ENCODE results near the gene MYOM1. TPM values are rescaled to one million over a fixed set of nuclear protein-coding genes. Genes with fewer than 3 reads are reported as not detected.

Gene MYOM1
- total RNA-seq, 1 donor from 2014 or later: 0.46 TPM

GRCh38 chr18:3184275-3184963, 35.3 kb downstream of the MYOM1 start:
- Mint-ChIP-seq H3K36me3 (ENCODE audit: unreplicated experiment) (no peaks in the 10 kb centered on the region), H3K4me1 (ENCODE audit: unreplicated experiment) (peaks cover 12% of the 10 kb centered on the region), H3K9me3 (ENCODE audit: unreplicated experiment) (no peaks in the 10 kb centered on the region), H3K27me3 (ENCODE audit: unreplicated experiment) (no peaks in the 10 kb centered on the region), H3K4me3 (ENCODE audit: unreplicated experiment) (no peak overlapping the region), H3K27ac (ENCODE audit: unreplicated experiment) (no peak overlapping the region)
- DNase-seq (ENCODE audit: extremely low spot score, unreplicated experiment): no peak
- no peak for TF ChIP-seq CTCF (IDR thresholded peaks at IDR 0.05)

GRCh38 chr18:3183103-3183717, 36.6 kb downstream of the MYOM1 start:
- no peak for DNase-seq (ENCODE audit: extremely low spot score, unreplicated experiment)
- Mint-ChIP-seq H3K27me3 (ENCODE audit: unreplicated experiment) (no peaks in the 10 kb centered on the region), H3K9me3 (ENCODE audit: unreplicated experiment) (no peaks in the 10 kb centered on the region), H3K36me3 (ENCODE audit: unreplicated experiment) (no peaks in the 10 kb centered on the region), H3K27ac (ENCODE audit: unreplicated experiment) (no peak overlapping the region), H3K4me3 (ENCODE audit: unreplicated experiment) (no peak overlapping the region), H3K4me1 (ENCODE audit: unreplicated experiment) (peaks cover 16% of the 10 kb centered on the region)
- no peak for TF ChIP-seq CTCF (IDR thresholded peaks at IDR 0.05)

- no peak for TF ChIP-seq CTCF (IDR thresholded peaks at IDR 0.05)
- Mint-ChIP-seq H3K4me3 (ENCODE audit: unreplicated experiment) (no peak overlapping the region), H3K27me3 (ENCODE audit: unreplicated experiment) (no peaks in the 10 kb centered on the region), H3K4me1 (ENCODE audit: unreplicated experiment) (peaks cover 19% of the 10 kb centered on the region), H3K27ac (ENCODE audit: unreplicated experiment) (no peak overlapping the region), H3K9me3 (ENCODE audit: unreplicated experiment) (no peaks in the 10 kb centered on the region), H3K36me3 (ENCODE audit: unreplicated experiment) (no peaks in the 10 kb centered on the region)
- DNase-seq (ENCODE audit: extremely low spot score, unreplicated experiment): no peak
Measured at GRCh38 chr18:3180325-3180724, 39.4 kb downstream of the MYOM1 start.

GRCh38 chr18:3179430-3180089, 40.2 kb downstream of the MYOM1 start:
- Mint-ChIP-seq H3K9me3 (ENCODE audit: unreplicated experiment) (no peaks in the 10 kb centered on the region), H3K27me3 (ENCODE audit: unreplicated experiment) (no peaks in the 10 kb centered on the region), H3K4me1 (ENCODE audit: unreplicated experiment) (peaks cover 26% of the 10 kb centered on the region), H3K36me3 (ENCODE audit: unreplicated experiment) (no peaks in the 10 kb centered on the region), H3K27ac (ENCODE audit: unreplicated experiment) (no peak overlapping the region), H3K4me3 (ENCODE audit: unreplicated experiment) (no peak overlapping the region)
- no peak for TF ChIP-seq CTCF (IDR thresholded peaks at IDR 0.05)
- no peak for DNase-seq (ENCODE audit: extremely low spot score, unreplicated experiment)

All from osteocyte (in vitro differentiated cells).